GM21717 (cell line): Measurements from ENCODE around the gene GRIA2.
"Not testable (repeated sequence)": the region's sequence is repeated elsewhere in the genome, so short reads cannot be mapped to it uniquely, and the experiment has no call there.

Experiments used
- ATAC-seq: cut with Tn5 transposase; IDR thresholded peaks from one replicate; pipeline ENCODE4 v1.9.1; 2021; ENCODE audit warnings: mild to moderate bottlenecking, moderate library complexity; ENCODE audit not compliant: unreplicated experiment

The GRIA2 gene

GRCh38 chr4:157258165-157258564, 37.6 kb downstream of the GRIA2 start:
- not testable (repeated sequence) for ATAC-seq

GRCh38 chr4:157265281-157265680, 44.8 kb downstream of the GRIA2 start:
- no peak for ATAC-seq

- no peak for ATAC-seq
Measured at GRCh38 chr4:157270108-157270507, 49.6 kb downstream of the GRIA2 start.

GRCh38 chr4:157270552-157270951, 50.0 kb downstream of the GRIA2 start:
- no peak for ATAC-seq

GRCh38 chr4:157271166-157271869, 50.8 kb downstream of the GRIA2 start:
- no peak for ATAC-seq

- no peak for ATAC-seq
Measured at GRCh38 chr4:157280673-157281072, 60.1 kb downstream of the GRIA2 start.

GRCh38 chr4:157282019-157282418, 61.5 kb downstream of the GRIA2 start:
- no peak for ATAC-seq

GRCh38 chr4:157287445-157287844, 66.9 kb downstream of the GRIA2 start:
- no peak for ATAC-seq

- no peak for ATAC-seq
Measured at GRCh38 chr4:157290622-157291021, 70.1 kb downstream of the GRIA2 start.

GRCh38 chr4:157291071-157291470, 70.5 kb downstream of the GRIA2 start:
- ATAC-seq, result no peak

GRCh38 chr4:157293673-157294072, 73.1 kb downstream of the GRIA2 start:
- ATAC-seq, result no peak

- ATAC-seq, result no peak
Measured at GRCh38 chr4:157294575-157294974, 74.0 kb downstream of the GRIA2 start.

- ATAC-seq, result no peak
Measured at GRCh38 chr4:157300701-157301100, 80.2 kb downstream of the GRIA2 start.

GRCh38 chr4:157303471-157303960, 83.0 kb downstream of the GRIA2 start:
- ATAC-seq, result no peak

GRCh38 chr4:157304769-157305168, 84.2 kb downstream of the GRIA2 start:
- ATAC-seq, result no peak

- ATAC-seq, result no peak
Measured at GRCh38 chr4:157312702-157313101, 92.2 kb downstream of the GRIA2 start.

- ATAC-seq, result no peak
Measured at GRCh38 chr4:157314906-157315305, 94.4 kb downstream of the GRIA2 start.

GRCh38 chr4:157315968-157316367, 95.4 kb downstream of the GRIA2 start:
- ATAC-seq, result no peak

- ATAC-seq, result no peak
Measured at GRCh38 chr4:157320092-157320491, 99.6 kb downstream of the GRIA2 start.

GRCh38 chr4:157327666-157328065, 107.1 kb downstream of the GRIA2 start:
- no peak for ATAC-seq

GRCh38 chr4:157357887-157358286, 137.4 kb downstream of the GRIA2 start:
- no peak for ATAC-seq

- no peak for ATAC-seq
Measured at GRCh38 chr4:157358439-157358838, 137.9 kb downstream of the GRIA2 start.

- no peak for ATAC-seq
Measured at GRCh38 chr4:157358851-157359250, 138.3 kb downstream of the GRIA2 start.
